ENCODE results near the gene SNAP91. TPM values are rescaled to one million over a fixed set of nuclear protein-coding genes. Genes with fewer than 3 reads are reported as not detected.
"Not testable (repeated sequence)": the region's sequence is repeated elsewhere in the genome, so short reads cannot be mapped to it uniquely, and the experiment has no call there.

SNAP91 gene
- total RNA-seq, 2 donors from 2014 or later: 2.9 to 7.2 TPM

DNA sequence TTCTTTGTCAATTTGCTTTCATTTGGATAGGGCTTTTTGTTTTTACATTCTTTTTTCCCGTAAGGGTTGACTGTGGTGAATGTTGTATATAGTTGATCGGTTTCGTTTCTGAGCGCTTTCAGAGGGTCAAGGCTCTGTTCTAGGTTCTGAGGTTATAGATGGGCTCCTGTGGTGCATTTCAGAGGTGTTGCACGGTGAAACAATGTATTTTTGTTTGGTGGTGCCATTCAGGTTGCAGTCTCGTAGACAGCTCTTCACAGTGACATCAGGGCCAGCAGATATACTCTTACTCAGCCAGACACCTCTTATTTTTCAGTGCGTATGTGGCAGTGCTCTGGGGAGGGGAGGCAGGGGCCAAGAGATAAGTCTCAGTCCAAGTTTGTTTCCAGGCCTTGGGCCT lies 72.1 kb downstream of the SNAP91 start:
- 93% methylated on average over 7 of the region's 7 CpGs for WGBS
- Histone ChIP-seq H3K36me3 (no peaks in the 10 kb centered on the region), H3K27ac (no peak overlapping the region), H3K4me3 (no peak overlapping the region), H3K27me3 (replicated peaks; ENCODE audit: insufficient read depth) (no peaks in the 10 kb centered on the region), H3K4me1 (replicated peaks) (no peaks in the 10 kb centered on the region), H3K9me3 (no peaks in the 10 kb centered on the region)
- intact Hi-C loops (cut with DNase I): no loop called here
- no peak for DNase-seq (ENCODE audit: low spot score)
- TF ChIP-seq POLR2A (IDR thresholded peaks at IDR 0.05) (no peak), POLR2AphosphoS5 (IDR thresholded peaks at IDR 0.05) (no peak)
- TF ChIP-seq, protein P1, sequence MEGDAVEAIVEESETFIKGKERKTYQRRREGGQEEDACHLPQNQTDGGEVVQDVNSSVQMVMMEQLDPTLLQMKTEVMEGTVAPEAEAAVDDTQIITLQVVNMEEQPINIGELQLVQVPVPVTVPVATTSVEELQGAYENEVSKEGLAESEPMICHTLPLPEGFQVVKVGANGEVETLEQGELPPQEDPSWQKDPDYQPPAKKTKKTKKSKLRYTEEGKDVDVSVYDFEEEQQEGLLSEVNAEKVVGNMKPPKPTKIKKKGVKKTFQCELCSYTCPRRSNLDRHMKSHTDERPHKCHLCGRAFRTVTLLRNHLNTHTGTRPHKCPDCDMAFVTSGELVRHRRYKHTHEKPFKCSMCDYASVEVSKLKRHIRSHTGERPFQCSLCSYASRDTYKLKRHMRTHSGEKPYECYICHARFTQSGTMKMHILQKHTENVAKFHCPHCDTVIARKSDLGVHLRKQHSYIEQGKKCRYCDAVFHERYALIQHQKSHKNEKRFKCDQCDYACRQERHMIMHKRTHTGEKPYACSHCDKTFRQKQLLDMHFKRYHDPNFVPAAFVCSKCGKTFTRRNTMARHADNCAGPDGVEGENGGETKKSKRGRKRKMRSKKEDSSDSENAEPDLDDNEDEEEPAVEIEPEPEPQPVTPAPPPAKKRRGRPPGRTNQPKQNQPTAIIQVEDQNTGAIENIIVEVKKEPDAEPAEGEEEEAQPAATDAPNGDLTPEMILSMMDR (IDR thresholded peaks at IDR 0.05): no peak

DNA sequence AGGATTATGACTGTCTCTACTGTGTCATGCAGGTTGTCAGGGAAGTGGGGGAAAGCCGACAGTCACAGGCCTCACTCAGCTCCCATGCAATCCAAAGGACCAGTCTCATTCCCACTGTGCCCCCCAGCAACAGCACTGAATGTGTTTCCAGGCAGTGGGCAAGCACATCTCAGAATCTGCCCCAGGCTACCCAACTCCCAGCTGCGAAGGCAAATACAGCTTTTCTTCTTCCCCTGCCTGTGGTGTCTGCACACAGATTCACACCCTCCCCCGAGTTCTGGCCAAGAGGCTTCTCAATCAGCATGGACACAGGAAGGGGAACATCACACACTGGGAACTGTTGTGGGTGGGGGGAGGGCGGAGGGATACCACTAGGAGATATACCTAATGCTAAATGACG lies 75.3 kb downstream of the SNAP91 start:
- Histone ChIP-seq H3K4me3 (no peak overlapping the region), H3K9me3 (no peaks in the 10 kb centered on the region), H3K27ac (no peak overlapping the region), H3K27me3 (replicated peaks; ENCODE audit: insufficient read depth) (no peaks in the 10 kb centered on the region), H3K36me3 (no peaks in the 10 kb centered on the region), H3K4me1 (replicated peaks) (no peaks in the 10 kb centered on the region)
- TF ChIP-seq POLR2AphosphoS5 (IDR thresholded peaks at IDR 0.05) (no peak), POLR2A (IDR thresholded peaks at IDR 0.05) (no peak)
- TF ChIP-seq, protein P1 (IDR thresholded peaks at IDR 0.05): no peak
- DNase-seq (ENCODE audit: low spot score): no peak
- 68% methylated on average over 5 of the region's 5 CpGs for WGBS
- intact Hi-C loops (cut with DNase I): no loop called here

DNA sequence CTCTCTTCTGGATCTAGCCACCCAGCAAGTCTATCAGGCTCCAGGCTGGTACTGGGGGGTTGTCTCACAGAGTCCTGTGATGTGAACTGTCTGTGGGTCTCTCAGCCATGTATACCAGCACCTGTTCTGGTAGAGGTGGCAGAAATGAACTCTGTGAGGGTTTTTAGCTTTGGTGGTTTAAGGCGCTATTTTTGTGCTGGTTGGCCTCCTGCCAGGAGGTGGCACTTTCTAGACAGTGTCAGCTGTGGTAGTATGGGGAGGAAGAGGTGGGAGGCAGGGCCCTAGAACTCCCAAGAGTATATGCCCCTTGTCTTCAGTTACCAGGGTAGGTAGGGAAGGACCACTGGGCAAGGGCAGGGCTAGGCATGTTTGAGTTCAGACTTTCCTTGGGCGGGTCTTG lies 75.8 kb downstream of the SNAP91 start:
- H3K27ac ChIP-seq: no peak overlapping the region
- H3K9me3 ChIP-seq: no peaks in the 10 kb centered on the region
- H3K36me3 ChIP-seq: no peaks in the 10 kb centered on the region
- H3K4me3 ChIP-seq: no peak overlapping the region
- no peak for DNase-seq (ENCODE audit: low spot score)
- H3K4me1 ChIP-seq (replicated peaks): no peaks in the 10 kb centered on the region
- H3K27me3 ChIP-seq (replicated peaks; ENCODE audit: insufficient read depth): no peaks in the 10 kb centered on the region
- intact Hi-C loops (cut with DNase I): no loop called here
- no peak for TF ChIP-seq POLR2A (IDR thresholded peaks at IDR 0.05)
- TF ChIP-seq, protein P1 (IDR thresholded peaks at IDR 0.05): no peak
- TF ChIP-seq POLR2AphosphoS5 (IDR thresholded peaks at IDR 0.05): no peak
- 76% methylated on average over 2 of the region's 2 CpGs for WGBS

DNA sequence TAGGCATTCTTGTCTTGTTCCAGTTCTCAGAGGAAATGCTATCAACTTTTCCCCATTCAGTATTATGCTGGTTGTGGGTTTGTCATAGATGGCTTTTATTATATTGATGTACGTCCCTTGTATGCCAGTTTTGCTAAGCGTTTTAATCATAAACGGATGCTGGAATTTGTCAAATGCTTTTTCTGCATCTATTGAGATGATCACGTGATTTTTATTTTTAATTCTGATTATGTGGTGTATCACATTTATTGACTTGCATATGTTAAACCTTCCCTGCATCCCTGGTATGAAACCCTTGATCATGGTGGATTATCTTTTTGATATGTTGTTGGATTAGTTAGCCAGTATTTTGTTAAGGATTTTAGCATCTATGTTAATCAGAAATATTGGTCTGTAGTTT lies 79.0 kb downstream of the SNAP91 start:
- H3K4me3 ChIP-seq; H3K9me3 ChIP-seq; H3K27ac ChIP-seq; H3K27me3 ChIP-seq (replicated peaks; ENCODE audit: insufficient read depth); intact Hi-C loops (cut with DNase I); H3K36me3 ChIP-seq; H3K4me1 ChIP-seq (replicated peaks); DNase-seq (ENCODE audit: low spot score): not testable (repeated sequence)
- 96% methylated on average over 4 of the region's 4 CpGs for WGBS

DNA sequence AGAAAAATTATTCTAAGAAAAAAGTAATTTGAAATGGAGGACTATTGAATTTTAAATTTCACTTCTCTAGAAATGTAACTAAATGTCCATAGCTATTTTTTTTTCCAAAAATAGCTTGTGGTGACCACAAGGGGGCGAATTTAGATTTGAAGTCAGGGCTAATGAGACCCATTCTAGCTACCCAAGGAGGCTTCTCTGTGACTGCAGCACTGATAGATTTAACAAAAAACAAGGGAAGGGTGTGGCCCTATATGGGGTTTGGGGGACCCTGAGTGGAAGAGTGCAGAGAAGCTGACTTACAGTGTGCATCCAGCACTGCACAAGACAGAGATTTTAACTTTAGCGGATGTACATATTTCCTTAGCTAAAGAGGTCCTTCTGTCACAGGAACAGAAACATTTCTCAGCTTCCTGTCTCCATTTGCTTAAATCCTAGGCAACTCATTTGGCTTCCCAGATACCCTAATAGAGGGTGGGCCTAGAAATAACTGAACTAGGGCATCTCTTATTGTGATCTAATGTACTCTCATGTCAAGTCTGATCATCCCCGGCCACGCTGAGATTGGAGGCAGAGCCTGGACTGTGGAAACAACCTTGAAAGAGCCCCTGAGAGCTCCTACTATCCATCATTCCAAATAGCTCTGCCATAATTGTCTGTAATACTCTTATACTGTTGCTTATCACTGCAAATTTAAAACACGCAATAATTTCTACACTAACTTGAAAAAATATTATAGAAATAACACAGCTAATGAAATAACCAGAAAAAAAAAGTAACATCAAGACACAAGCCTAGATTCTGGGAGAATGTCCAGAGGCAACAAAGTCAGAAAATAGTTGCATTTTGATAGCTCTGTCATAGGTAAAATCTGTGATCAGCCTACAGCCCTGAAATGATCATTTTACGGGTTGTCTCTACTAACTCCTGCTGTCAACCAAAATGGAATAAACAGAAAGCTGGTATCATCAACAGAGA lies 93.6 kb downstream of the SNAP91 start:
- no peaks in the 10 kb centered on the region for H3K27me3 ChIP-seq (replicated peaks; ENCODE audit: insufficient read depth)
- H3K9me3 ChIP-seq: no peaks in the 10 kb centered on the region
- H3K36me3 ChIP-seq: no peaks in the 10 kb centered on the region
- H3K4me1 ChIP-seq (replicated peaks): no peaks in the 10 kb centered on the region
- intact Hi-C loops (cut with DNase I): loop anchor here (10.0 kb wide), 1 partner anchor 599 kb away; no protein-coding TSS in a partner anchor
- 67% methylated on average over 6 of the region's 6 CpGs for WGBS
- no peak overlapping the region for H3K4me3 ChIP-seq
- no peak overlapping the region for H3K27ac ChIP-seq
- TF ChIP-seq, protein P1 (IDR thresholded peaks at IDR 0.05): peak in 3 of 4 experiments; percentile 42 to 46 (median 45)
- TF ChIP-seq POLR2A (IDR thresholded peaks at IDR 0.05): no peak
- no peak for DNase-seq (ENCODE audit: low spot score)
